HepG2 (cell line): ENCODE results near the gene SEMA3B. TPM values are rescaled to one million over a fixed set of nuclear protein-coding genes. Genes with fewer than 3 reads are reported as not detected.

ENCODE experiments used
- ATAC-seq: fragments of 200-7000 bp; cut with Tn5 transposase; 3 replicates; pipeline ENCODE4 v1.9.1; 2020; ENCODE audit warnings: mild to moderate bottlenecking, moderate library complexity
- BruUV-seq: library from RNA; stranded (reverse); fragments of 400-500 nt; replicated peaks from 2 replicates; lab custom pipeline; 2021; lab: Mats Ljungman, UMichigan
- CTCF ChIA-PET: fragments of 300-600 bp; formaldehyde crosslinking; extraction: SDS; loops from one replicate; lab custom pipeline; 2021; ENCODE audit warnings: low total read pairs, inconsistent platforms, low intra/inter-chr PET ratio; lab: Yijun Ruan, JAX
- POLR2A ChIA-PET: fragments of 350-600 bp; sonication (Branson Sonifier 250); formaldehyde crosslinking; loops from one replicate; lab custom pipeline; 2020; ENCODE audit warnings: antibody characterized with exemption, inconsistent platforms; lab: Yijun Ruan, JAX
- DNase-seq: peaks from one replicate; pipeline ENCODE4 v3.0.0-alpha.2; 2015; ENCODE audit warnings: low spot score
- FAIRE-seq: peaks from 3 replicates; lab custom pipeline; 2011; peaks lifted over from hg19 to GRCh38; lab: Jason Lieb, UNC
- H2AFZ ChIP-seq: one replicate; pipeline ENCODE4 v1.6.1; 2011; ENCODE audit warnings: low read length, inconsistent platforms
- H3K27ac ChIP-seq: fragments of 300-600 bp; 3 replicates; pipeline ENCODE4 v1.8.0; 2011; ENCODE audit warnings: mixed run types, mild to moderate bottlenecking, mixed read lengths, low read length, inconsistent platforms; ENCODE audit not compliant: insufficient read depth; ENCODE audit errors: extremely low read length
- H3K27me3 ChIP-seq, 2 experiments: fragments of 200-600 bp in 1 of 2; 2 replicates in 1 of 2; 3 replicates in 1 of 2; pipeline versions ENCODE4 v1.6.0 to v1.8.0; 2011; ENCODE audit warnings: low read length in 2 of 2, mild to moderate bottlenecking in 2 of 2, moderate library complexity in 2 of 2, inconsistent platforms in 1 of 2; ENCODE audit not compliant: insufficient read depth in 2 of 2, control insufficient read depth in 1 of 2
- H3K36me3 ChIP-seq, 2 experiments: fragments of 200-600 bp in 1 of 2; replicated peaks in 1 of 2; 2 replicates in 1 of 2; 3 replicates in 1 of 2; pipeline versions ENCODE4 v1.5.1 to v1.8.0; 2011; ENCODE audit warnings: low read length in 2 of 2, inconsistent platforms in 1 of 2; ENCODE audit not compliant: insufficient read depth in 2 of 2, control insufficient read depth in 1 of 2
- H3K4me1 ChIP-seq: 2 replicates; pipeline ENCODE4 v1.5.1; 2012; ENCODE audit warnings: low read length, inconsistent platforms; ENCODE audit not compliant: insufficient read depth
- H3K4me2 ChIP-seq: 2 replicates; pipeline ENCODE4 v1.6.0; 2011; ENCODE audit warnings: low read depth, low read length, inconsistent platforms
- H3K4me3 ChIP-seq, 3 experiments: fragments of 200-600 bp in 1 of 3; sonication (generic), shearing (Covaris generic) in 1 of 3; replicated peaks in 1 of 3; 2 replicates each; pipeline ENCODE4 v1.5.1; 2011 to 2016; ENCODE audit warnings: low read length in 3 of 3, inconsistent platforms in 2 of 3, low read depth in 2 of 3, mild to moderate bottlenecking in 2 of 3, control low read depth in 1 of 3, mixed read lengths in 1 of 3; ENCODE audit not compliant: insufficient read depth in 1 of 3
- H3K79me2 ChIP-seq: one replicate; pipeline ENCODE4 v1.6.1; 2011; ENCODE audit warnings: low read length, inconsistent platforms; ENCODE audit not compliant: insufficient read depth
- H3K9ac ChIP-seq: 2 replicates; pipeline ENCODE4 v1.6.0; 2011; ENCODE audit warnings: mild to moderate bottlenecking, low read depth, low read length, inconsistent platforms; ENCODE audit not compliant: insufficient read depth
- H3K9me3 ChIP-seq: 2 replicates; pipeline ENCODE4 v1.5.1; 2012; ENCODE audit warnings: mild to moderate bottlenecking, low read length
- H4K20me1 ChIP-seq: 2 replicates; pipeline ENCODE4 v1.6.0; 2011; ENCODE audit warnings: inconsistent platforms, mild to moderate bottlenecking, low read length, moderate library complexity; ENCODE audit not compliant: insufficient read depth
- BCL6 ChIP-seq: IDR thresholded peaks from 2 replicates; pipeline ENCODE4 v1.6.1; 2016; ENCODE audit warnings: missing genetic modification reagents, missing compliant biosample characterization
- HMGXB3 ChIP-seq: sonication (generic); formaldehyde crosslinking; IDR thresholded peaks from 2 replicates; pipeline ENCODE4 v1.4.0; 2020; ENCODE audit warnings: missing genetic modification reagents, borderline replicate concordance
- KDM3A ChIP-seq: IDR thresholded peaks from 2 replicates; pipeline ENCODE4 v1.6.1; 2018; ENCODE audit warnings: low read depth, missing compliant biosample characterization
- MAX ChIP-seq: IDR thresholded peaks from 2 replicates; pipeline ENCODE4 v1.6.1; 2012; ENCODE audit warnings: inconsistent platforms
- TAF15 ChIP-seq: fragments of 200-400 bp; formaldehyde crosslinking; IDR thresholded peaks from one replicate; pipeline ENCODE4 v1.6.1; 2018; ENCODE audit warnings: mild to moderate bottlenecking, low read depth, low read length; ENCODE audit not compliant: poor library complexity, severe bottlenecking
- XRCC5 ChIP-seq: fragments of 200-400 bp; formaldehyde crosslinking; optimal IDR thresholded peaks from 2 replicates; pipeline ENCODE3; 2017; ENCODE audit warnings: mild to moderate bottlenecking, low read length
- ZBTB2 ChIP-seq: sonication (generic); formaldehyde crosslinking; IDR thresholded peaks from 2 replicates; pipeline ENCODE4 v1.8.0; 2022; ENCODE audit warnings: low read depth, missing genetic modification reagents
- ZBTB20 ChIP-seq: sonication (generic); formaldehyde crosslinking; IDR thresholded peaks from 2 replicates; pipeline ENCODE4 v1.8.1; 2023; ENCODE audit warnings: missing genetic modification reagents, low read depth, mild to moderate bottlenecking, borderline replicate concordance
- ZBTB7B ChIP-seq: sonication (generic); formaldehyde crosslinking; IDR thresholded peaks from 2 replicates; pipeline ENCODE4 v1.4.0; 2020; ENCODE audit warnings: missing genetic modification reagents
- ZFP36 ChIP-seq: fragments of 150-350 bp; IDR thresholded peaks from 2 replicates; pipeline ENCODE4 v1.6.1; 2018; ENCODE audit warnings: borderline replicate concordance, low read length, low read depth; ENCODE audit not compliant: partially characterized antibody
- ZKSCAN5 ChIP-seq: sonication (generic); formaldehyde crosslinking; IDR thresholded peaks from 2 replicates; pipeline ENCODE4 v1.5.1; 2020; ENCODE audit warnings: mild to moderate bottlenecking, missing genetic modification reagents
- ZMYM4 ChIP-seq: sonication (generic); formaldehyde crosslinking; IDR thresholded peaks from 2 replicates; pipeline ENCODE4 v1.8.1; 2023; ENCODE audit warnings: mild to moderate bottlenecking, missing genetic modification reagents
- ZNF136 ChIP-seq: sonication (generic); formaldehyde crosslinking; IDR thresholded peaks from 2 replicates; pipeline ENCODE4 v1.8.1; 2022; ENCODE audit warnings: low read depth, mild to moderate bottlenecking, moderate library complexity, missing genetic modification reagents
- ZNF451 ChIP-seq: sonication (generic); formaldehyde crosslinking; IDR thresholded peaks from 2 replicates; pipeline ENCODE4 v1.5.0; 2020; ENCODE audit warnings: mild to moderate bottlenecking, missing genetic modification reagents
- ZNF562 ChIP-seq: sonication (generic); formaldehyde crosslinking; IDR thresholded peaks from 2 replicates; pipeline ENCODE4 v1.8.0; 2022; ENCODE audit warnings: missing genetic modification reagents, borderline replicate concordance
- ZNF83 ChIP-seq: sonication (generic); formaldehyde crosslinking; IDR thresholded peaks from 2 replicates; pipeline ENCODE4 v1.4.0; 2020; ENCODE audit warnings: missing genetic modification reagents, mild to moderate bottlenecking, borderline replicate concordance
- WGBS: methylation state at CpG from one replicate; pipeline ENCODE4 v1.1.6; 2017; ENCODE audit warnings: low lambda C conversion rate; 5-methylcytosine and 5-hydroxymethylcytosine counted together
- in situ Hi-C: cut with HindIII; loops from 2 replicates; pipeline ENCODE4 v1.10.0; 2017; ENCODE audit warnings: low pct_unique_long_range_greater_than_20kb; ENCODE audit not compliant: extremely low pct_ligation_motif_present
- intact Hi-C: fragments of 100-400 bp; cut with micrococcal nuclease; formaldehyde crosslinking; loops from one replicate; pipeline ENCODE4 v1.10.0; 2022; ENCODE audit not compliant: unreplicated experiment
- polyA plus RNA-seq, 8 experiments: library from polyadenylated mRNA; depleted of rRNA in 3 of 8; stranded (reverse) in 7 of 8; unstranded in 1 of 8; fragments of >200 nt; fragmentation: Illumina TruSeq in 4 of 8; extraction: Trizol in 4 of 8; gene quantifications; 2 replicates each; pipeline versions ENCODE4 v1.2.1 to v1.2.3, GENCODE V29; 2011 to 2016; ENCODE audit warnings: low read depth in 4 of 8, missing spikeins in 1 of 8, mixed read lengths in 1 of 8; ENCODE audit not compliant: insufficient read depth in 1 of 8
- total RNA-seq, 5 experiments: library from RNA; depleted of rRNA; stranded (reverse); fragments of >200 nt; fragmentation: Illumina TruSeq; extraction: Trizol; gene quantifications; 2 replicates each; pipeline ENCODE4 v1.2.3, GENCODE V29; 2016; ENCODE audit warnings: low read depth in 1 of 5
- TF ChIP-seq, protein P1 (sequence below): IDR thresholded peaks from 2 replicates; pipeline ENCODE4 v1.6.1; 2016; ENCODE audit warnings: mild to moderate bottlenecking, missing biosample characterization, missing genetic modification reagents
- TF ChIP-seq, protein P2 (sequence below): sonication (generic); formaldehyde crosslinking; IDR thresholded peaks from 2 replicates; pipeline ENCODE4 v1.8.1; 2023; ENCODE audit warnings: missing genetic modification reagents, mild to moderate bottlenecking, borderline replicate concordance

The SEMA3B gene
- total and polyA plus RNA-seq, 2 of the 13 experiments (the other 11 are each of a cell fraction or from before 2014, with no cell fraction given), result 93.2 to 158 TPM

GRCh38 chr3:50287262-50287661 is 18.3 kb downstream of the SEMA3B start:
- in situ Hi-C loops, result no loop called here
- ChIA-PET CTCF (no interaction called here), POLR2A (interaction anchor here (1.0 to 1.1 kb wide), 3 partner anchors 8 to 41 kb away, joined by 3 to 4 read pairs (median 3); no protein-coding TSS in a partner anchor)
- no peaks in the 10 kb centered on the region for H3K9me3 ChIP-seq
- no peak for FAIRE-seq
- no peak for DNase-seq
- peaks cover 22 to 40% of the 10 kb centered on the region in 2 experiments for H3K36me3 ChIP-seq
- TF ChIP-seq ZNF562 (CRISPR knock-in tag) (no peak), ZBTB7B (CRISPR knock-in tag) (no peak), ZBTB2 (CRISPR knock-in tag) (no peak), ZNF136 (CRISPR knock-in tag) (no peak), KDM3A (CRISPR knock-in tag) (no peak), ZNF451 (no peak), ZFP36 (no peak), HMGXB3 (CRISPR knock-in tag) (no peak), ZBTB20 (CRISPR knock-in tag) (no peak), MAX (no peak), XRCC5 (no peak), TAF15 (no peak), BCL6 (CRISPR knock-in tag) (no peak), ZKSCAN5 (CRISPR knock-in tag) (no peak), ZNF83 (CRISPR knock-in tag) (no peak), ZMYM4 (CRISPR knock-in tag) (no peak)
- TF ChIP-seq, protein P1, sequence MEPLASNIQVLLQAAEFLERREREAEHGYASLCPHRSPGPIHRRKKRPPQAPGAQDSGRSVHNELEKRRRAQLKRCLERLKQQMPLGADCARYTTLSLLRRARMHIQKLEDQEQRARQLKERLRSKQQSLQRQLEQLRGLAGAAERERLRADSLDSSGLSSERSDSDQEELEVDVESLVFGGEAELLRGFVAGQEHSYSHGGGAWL (CRISPR knock-in tag), result no peak
- TF ChIP-seq, protein P2, sequence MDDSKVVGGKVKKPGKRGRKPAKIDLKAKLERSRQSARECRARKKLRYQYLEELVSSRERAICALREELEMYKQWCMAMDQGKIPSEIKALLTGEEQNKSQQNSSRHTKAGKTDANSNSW (CRISPR knock-in tag), result no peak
- TF ChIP-seq, all 625 proteins: peak for 0
- Histone ChIP-seq H3K79me2 (peaks cover 15% of the 10 kb centered on the region), H2AFZ (no peak overlapping the region), H3K27ac (no peak overlapping the region), H3K27me3 (no peaks in the 10 kb centered on the region), H3K4me1 (peaks cover 20% of the 10 kb centered on the region), H3K4me3 (no peak overlapping the region), H4K20me1 (no peaks in the 10 kb centered on the region), H3K4me2 (no peak overlapping the region), H3K9ac (no peak overlapping the region)
- intact Hi-C loops, result no loop called here
- ATAC-seq, result no peak
- no TSS peak for BruUV-seq
- 100% methylated on average over 1 of the region's 1 CpG for WGBS
